Measurements from ENCODE around the gene CCDC154.

CCDC154 gene

GRCh38 chr16:1408171-1408837 is 36.1 kb downstream of the CCDC154 start:
- Histone ChIP-seq H3K79me2 (ENCODE audit: insufficient read depth, low read length) (peaks cover 3% of the 10 kb centered on the region; the same call in 1 of the 2 replicates), H3K9me3 (ENCODE audit: insufficient read depth, low read depth, low read length) (no peaks in the 10 kb centered on the region), H3K4me3 (ENCODE audit: low read length, poor library complexity, severe bottlenecking) (peak overlapping the region; percentile 79), H2AFZ (ENCODE audit: low read length) (peak overlapping the region; percentile 78; the same call in 1 of the 2 replicates), H4K20me1 (ENCODE audit: insufficient read depth, low read length, poor library complexity, severe bottlenecking) (peaks cover 3% of the 10 kb centered on the region), H3K9me2 (replicated peaks; ENCODE audit: low read depth, low read length) (no peaks in the 10 kb centered on the region), H3K9ac (ENCODE audit: low read depth, low read length, poor library complexity, severe bottlenecking) (peak overlapping the region; percentile 52), H3F3A (ENCODE audit: low read depth) (no peaks in the 10 kb centered on the region), H3K36me3 (ENCODE audit: insufficient read depth, low read length) (no peaks in the 10 kb centered on the region), H3K4me1 (ENCODE audit: insufficient read depth, low read length, poor library complexity, severe bottlenecking) (no peaks in the 10 kb centered on the region), H3K4me2 (ENCODE audit: low read depth, low read length, poor library complexity, severe bottlenecking) (peak overlapping the region; percentile 70), H3K27me3 (ENCODE audit: insufficient read depth, low read length, poor library complexity, severe bottlenecking) (no peaks in the 10 kb centered on the region)
- TF ChIP-seq CTCF (conservative IDR thresholded peaks at IDR 0.05; ENCODE audit: low read length): no peak
- no peak for TF ChIP-seq EZH2phosphoT487 (IDR thresholded peaks at IDR 0.05; ENCODE audit: borderline replicate concordance)

- H2AFZ ChIP-seq (ENCODE audit: low read length): no peak overlapping the region
- peak overlapping the region; percentile 79 for H3K4me3 ChIP-seq (ENCODE audit: low read length, poor library complexity, severe bottlenecking)
- no peaks in the 10 kb centered on the region for H3F3A ChIP-seq (ENCODE audit: low read depth)
- no peaks in the 10 kb centered on the region for H3K4me1 ChIP-seq (ENCODE audit: insufficient read depth, low read length, poor library complexity, severe bottlenecking)
- H3K79me2 ChIP-seq (ENCODE audit: insufficient read depth, low read length): peaks cover 3% of the 10 kb centered on the region; the same call in 1 of the 2 replicates
- TF ChIP-seq CTCF (conservative IDR thresholded peaks at IDR 0.05; ENCODE audit: low read length): no peak
- TF ChIP-seq EZH2phosphoT487 (IDR thresholded peaks at IDR 0.05; ENCODE audit: borderline replicate concordance): no peak
- H3K27me3 ChIP-seq (ENCODE audit: insufficient read depth, low read length, poor library complexity, severe bottlenecking): no peaks in the 10 kb centered on the region
- H3K4me2 ChIP-seq (ENCODE audit: low read depth, low read length, poor library complexity, severe bottlenecking): peak overlapping the region; percentile 70
- H3K9me3 ChIP-seq (ENCODE audit: insufficient read depth, low read depth, low read length): no peaks in the 10 kb centered on the region
- no peaks in the 10 kb centered on the region for H3K36me3 ChIP-seq (ENCODE audit: insufficient read depth, low read length)
- H4K20me1 ChIP-seq (ENCODE audit: insufficient read depth, low read length, poor library complexity, severe bottlenecking): peaks cover 3% of the 10 kb centered on the region
- H3K9ac ChIP-seq (ENCODE audit: low read depth, low read length, poor library complexity, severe bottlenecking): no peak overlapping the region
- no peaks in the 10 kb centered on the region for H3K9me2 ChIP-seq (replicated peaks; ENCODE audit: low read depth, low read length)
These were observed 36.6 kb downstream of the CCDC154 start for GRCh38 chr16:1407753-1408152.

GRCh38 chr16:1403733-1404132 is 40.6 kb downstream of the CCDC154 start:
- H3F3A ChIP-seq (ENCODE audit: low read depth): no peaks in the 10 kb centered on the region
- no peaks in the 10 kb centered on the region for H3K4me1 ChIP-seq (ENCODE audit: insufficient read depth, low read length, poor library complexity, severe bottlenecking)
- no peaks in the 10 kb centered on the region for H3K9me3 ChIP-seq (ENCODE audit: insufficient read depth, low read depth, low read length)
- H4K20me1 ChIP-seq (ENCODE audit: insufficient read depth, low read length, poor library complexity, severe bottlenecking): peaks cover 3% of the 10 kb centered on the region
- H3K4me2 ChIP-seq (ENCODE audit: low read depth, low read length, poor library complexity, severe bottlenecking): no peak overlapping the region
- H3K79me2 ChIP-seq (ENCODE audit: insufficient read depth, low read length): peaks cover 3% of the 10 kb centered on the region; the same call in 1 of the 2 replicates
- TF ChIP-seq CTCF (conservative IDR thresholded peaks at IDR 0.05; ENCODE audit: low read length): no peak
- TF ChIP-seq EZH2phosphoT487 (IDR thresholded peaks at IDR 0.05; ENCODE audit: borderline replicate concordance): no peak
- no peak overlapping the region for H3K9ac ChIP-seq (ENCODE audit: low read depth, low read length, poor library complexity, severe bottlenecking)
- H3K9me2 ChIP-seq (replicated peaks; ENCODE audit: low read depth, low read length): no peaks in the 10 kb centered on the region
- no peak overlapping the region for H3K4me3 ChIP-seq (ENCODE audit: low read length, poor library complexity, severe bottlenecking)
- no peaks in the 10 kb centered on the region for H3K27me3 ChIP-seq (ENCODE audit: insufficient read depth, low read length, poor library complexity, severe bottlenecking)
- no peaks in the 10 kb centered on the region; the same call in 1 of the 2 replicates for H3K36me3 ChIP-seq (ENCODE audit: insufficient read depth, low read length)
- H2AFZ ChIP-seq (ENCODE audit: low read length): no peak overlapping the region

Data from Loucy (cell line).